Parathyroid adenoma (tissue), 2 donors: Measurements from ENCODE around the gene DNAL4.

ENCODE experiments used
- H2AFZ ChIP-seq: fragments of 300-600 bp; sonication (generic); one replicate; pipeline ENCODE4 v1.7.0; 2017; ENCODE audit warnings: antibody characterized with exemption, mild to moderate bottlenecking
- H3K27ac ChIP-seq: fragments of 300-600 bp; sonication (generic); one replicate; pipeline ENCODE4 v1.7.0; 2017
- H3K27me3 ChIP-seq: fragments of 300-600 bp; sonication (generic); one replicate; pipeline ENCODE4 v1.7.0; 2017; ENCODE audit warnings: low read length; ENCODE audit not compliant: control insufficient read depth, insufficient read depth
- H3K36me3 ChIP-seq: fragments of 300-600 bp; sonication (generic); one replicate; pipeline ENCODE4 v1.7.0; 2017; ENCODE audit warnings: low read length; ENCODE audit not compliant: control insufficient read depth, insufficient read depth
- H3K4me1 ChIP-seq: fragments of 300-600 bp; sonication (generic); one replicate; pipeline ENCODE4 v1.7.0; 2017; ENCODE audit warnings: control low read depth
- H3K4me2 ChIP-seq: fragments of 300-600 bp; sonication (generic); one replicate; pipeline ENCODE4 v1.7.0; 2017; ENCODE audit warnings: low read length
- H3K4me3 ChIP-seq: fragments of 300-600 bp; sonication (generic); one replicate; pipeline ENCODE4 v1.7.0; 2017; ENCODE audit warnings: low read depth, low read length
- H3K79me2 ChIP-seq: fragments of 300-600 bp; sonication (generic); one replicate; pipeline ENCODE4 v1.7.0; 2017; ENCODE audit warnings: control low read depth
- H3K9ac ChIP-seq: fragments of 300-600 bp; sonication (generic); one replicate; pipeline ENCODE4 v1.7.0; 2017; ENCODE audit warnings: mild to moderate bottlenecking
- H3K9me3 ChIP-seq: fragments of 300-600 bp; sonication (generic); one replicate; pipeline ENCODE4 v1.7.0; 2017; ENCODE audit warnings: low read length; ENCODE audit not compliant: control insufficient read depth
- TF ChIP-seq, protein P1 (sequence below): fragments of 300-600 bp; sonication (generic); IDR thresholded peaks from one replicate; pipeline ENCODE4 v1.7.0; 2017; ENCODE audit warnings: antibody characterized with exemption, mild to moderate bottlenecking
- donor health status: primary hyperparathyroidism.

Gene DNAL4

DNA sequence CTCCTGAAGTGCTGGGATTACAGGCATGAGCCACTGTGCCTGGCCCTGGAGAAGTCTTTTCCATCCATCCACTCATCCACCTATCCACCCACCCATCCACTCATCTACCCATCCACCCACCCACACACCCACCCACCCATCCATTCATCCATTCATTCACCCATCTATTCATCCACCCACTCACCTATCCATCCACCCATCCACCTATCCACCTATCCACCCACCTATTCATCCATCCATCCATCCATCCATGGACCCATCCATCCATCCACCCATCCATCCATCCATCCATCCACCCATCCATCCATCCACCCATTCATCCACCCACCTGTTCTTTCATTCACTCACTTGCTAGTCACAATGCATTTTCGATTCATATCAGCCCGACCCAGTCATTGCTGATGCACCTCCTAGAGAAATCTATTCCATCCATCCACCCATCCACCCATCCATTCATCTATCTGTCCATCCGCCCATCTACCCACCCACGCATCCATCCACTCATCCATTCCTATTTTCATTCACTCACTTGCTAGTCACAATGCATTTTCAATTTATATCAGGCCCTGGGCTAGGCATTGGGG, 20.5 kb downstream of the DNAL4 start:
- H3K36me3 ChIP-seq = no peaks in the 10 kb centered on the region
- H3K79me2 ChIP-seq = no peaks in the 10 kb centered on the region
- H3K27ac ChIP-seq = no peak overlapping the region
- H2AFZ ChIP-seq = no peak overlapping the region
- H3K9ac ChIP-seq = no peak overlapping the region
- no peak overlapping the region for H3K4me3 ChIP-seq
- H3K4me2 ChIP-seq = no peak overlapping the region
- H3K27me3 ChIP-seq = no peaks in the 10 kb centered on the region
- TF ChIP-seq, protein P1, sequence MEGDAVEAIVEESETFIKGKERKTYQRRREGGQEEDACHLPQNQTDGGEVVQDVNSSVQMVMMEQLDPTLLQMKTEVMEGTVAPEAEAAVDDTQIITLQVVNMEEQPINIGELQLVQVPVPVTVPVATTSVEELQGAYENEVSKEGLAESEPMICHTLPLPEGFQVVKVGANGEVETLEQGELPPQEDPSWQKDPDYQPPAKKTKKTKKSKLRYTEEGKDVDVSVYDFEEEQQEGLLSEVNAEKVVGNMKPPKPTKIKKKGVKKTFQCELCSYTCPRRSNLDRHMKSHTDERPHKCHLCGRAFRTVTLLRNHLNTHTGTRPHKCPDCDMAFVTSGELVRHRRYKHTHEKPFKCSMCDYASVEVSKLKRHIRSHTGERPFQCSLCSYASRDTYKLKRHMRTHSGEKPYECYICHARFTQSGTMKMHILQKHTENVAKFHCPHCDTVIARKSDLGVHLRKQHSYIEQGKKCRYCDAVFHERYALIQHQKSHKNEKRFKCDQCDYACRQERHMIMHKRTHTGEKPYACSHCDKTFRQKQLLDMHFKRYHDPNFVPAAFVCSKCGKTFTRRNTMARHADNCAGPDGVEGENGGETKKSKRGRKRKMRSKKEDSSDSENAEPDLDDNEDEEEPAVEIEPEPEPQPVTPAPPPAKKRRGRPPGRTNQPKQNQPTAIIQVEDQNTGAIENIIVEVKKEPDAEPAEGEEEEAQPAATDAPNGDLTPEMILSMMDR = no peak
- no peaks in the 10 kb centered on the region for H3K9me3 ChIP-seq
- H3K4me1 ChIP-seq = no peaks in the 10 kb centered on the region

DNA sequence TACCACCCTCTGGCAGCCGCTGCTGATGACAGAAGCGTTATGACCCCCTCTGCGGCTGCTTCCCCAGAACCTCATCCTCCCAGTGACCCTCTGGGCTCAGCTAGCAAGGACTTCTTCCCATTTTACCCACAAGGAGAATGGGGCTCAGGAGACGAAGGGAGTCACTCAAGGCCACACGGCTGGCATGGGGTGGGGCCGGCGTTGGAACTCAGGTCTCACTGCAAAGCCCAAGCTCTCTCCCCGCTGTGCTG, 21.4 kb downstream of the DNAL4 start:
- Histone ChIP-seq H3K9ac (no peak overlapping the region), H3K4me3 (no peak overlapping the region), H3K27ac (no peak overlapping the region), H3K4me1 (no peaks in the 10 kb centered on the region), H3K79me2 (no peaks in the 10 kb centered on the region), H3K27me3 (no peaks in the 10 kb centered on the region), H3K36me3 (no peaks in the 10 kb centered on the region), H3K9me3 (no peaks in the 10 kb centered on the region), H2AFZ (no peak overlapping the region), H3K4me2 (no peak overlapping the region)
- TF ChIP-seq, protein P1 = no peak

DNA sequence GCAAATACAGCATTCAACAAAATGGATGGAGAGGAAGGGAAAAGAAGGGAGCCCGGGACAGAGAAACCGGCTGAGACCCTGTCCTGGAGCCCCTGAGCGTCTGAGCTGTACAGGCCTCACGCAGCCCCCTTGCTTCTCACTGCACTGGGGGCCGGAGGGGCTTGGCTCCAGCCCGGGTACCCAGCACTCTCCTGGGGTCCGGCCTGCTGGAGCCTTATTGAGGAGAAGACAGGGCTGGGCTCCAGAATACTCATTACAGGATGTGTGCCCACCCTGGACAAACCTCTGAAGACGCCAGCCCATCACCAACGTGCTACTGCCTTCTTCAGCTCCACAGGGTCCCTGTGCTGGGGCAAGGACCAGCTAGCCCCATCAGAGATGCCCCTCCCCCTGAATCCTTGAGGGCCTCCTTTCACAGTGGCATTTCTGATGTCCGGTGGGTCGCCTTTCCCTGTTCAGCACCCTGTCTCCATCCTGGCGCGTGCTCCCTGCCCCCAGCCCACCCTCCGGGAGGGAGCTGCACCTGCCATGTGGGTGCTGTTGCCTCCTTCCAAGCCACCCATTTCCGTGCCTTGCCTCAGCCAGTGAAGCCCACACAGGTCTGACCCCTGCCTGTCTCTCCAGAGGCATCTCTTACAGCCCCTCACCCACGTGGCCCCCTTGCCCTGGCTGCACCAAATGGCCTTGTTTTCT, 23.5 kb downstream of the DNAL4 start:
- no peak overlapping the region for H3K27ac ChIP-seq
- TF ChIP-seq, protein P1 = no peak
- no peaks in the 10 kb centered on the region for H3K9me3 ChIP-seq
- H3K9ac ChIP-seq = no peak overlapping the region
- H3K4me3 ChIP-seq = no peak overlapping the region
- no peak overlapping the region for H3K4me2 ChIP-seq
- no peaks in the 10 kb centered on the region for H3K4me1 ChIP-seq
- no peak overlapping the region for H2AFZ ChIP-seq
- no peaks in the 10 kb centered on the region for H3K79me2 ChIP-seq
- no peaks in the 10 kb centered on the region for H3K27me3 ChIP-seq
- no peaks in the 10 kb centered on the region for H3K36me3 ChIP-seq

DNA sequence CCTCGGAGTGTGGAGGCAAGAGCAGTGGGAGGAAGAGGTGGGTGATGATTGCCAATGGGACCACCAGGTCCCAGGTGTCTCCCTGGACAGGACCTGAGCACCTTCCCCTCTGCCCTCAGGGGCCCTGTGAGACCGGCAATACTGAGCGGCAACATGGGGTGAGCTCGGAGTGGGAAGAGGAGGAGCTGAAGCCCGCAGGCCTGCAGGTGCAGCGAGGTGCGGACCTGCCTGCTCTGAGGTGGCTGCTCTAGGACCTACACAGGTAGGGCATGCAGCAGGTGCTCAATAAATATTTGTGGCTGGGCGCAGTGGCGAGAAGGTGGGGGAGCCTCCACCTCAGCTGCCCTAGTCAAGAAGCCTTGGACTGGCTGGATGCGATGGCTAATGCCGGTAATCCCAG, 25.9 kb downstream of the DNAL4 start:
- H3K4me3 ChIP-seq = no peak overlapping the region
- H3K79me2 ChIP-seq = no peaks in the 10 kb centered on the region
- H3K36me3 ChIP-seq = no peaks in the 10 kb centered on the region
- no peaks in the 10 kb centered on the region for H3K27me3 ChIP-seq
- H2AFZ ChIP-seq = no peak overlapping the region
- no peaks in the 10 kb centered on the region for H3K9me3 ChIP-seq
- no peak overlapping the region for H3K9ac ChIP-seq
- no peaks in the 10 kb centered on the region for H3K4me1 ChIP-seq
- H3K4me2 ChIP-seq = no peak overlapping the region
- H3K27ac ChIP-seq = no peak overlapping the region
- TF ChIP-seq, protein P1 = no peak

DNA sequence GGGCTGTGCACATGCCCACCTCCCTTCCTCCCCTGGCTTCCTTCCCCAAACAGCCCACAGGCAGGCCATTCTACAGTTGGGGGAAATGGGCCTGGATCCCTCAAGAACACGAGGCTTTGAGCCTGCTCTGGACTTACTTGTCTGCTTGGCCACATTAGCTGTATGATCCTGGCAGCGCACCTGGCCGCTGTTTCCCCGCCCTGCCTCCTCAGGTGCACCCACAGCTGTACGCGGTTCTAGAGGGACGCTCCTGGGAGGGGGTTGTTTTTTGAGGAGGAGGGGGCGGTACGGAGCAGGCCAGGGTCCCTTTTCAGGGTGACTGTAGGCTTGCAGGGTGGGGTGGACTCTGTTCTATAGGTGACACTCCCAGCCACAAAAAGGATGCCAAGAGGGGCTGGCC, 26.6 kb downstream of the DNAL4 start:
- no peaks in the 10 kb centered on the region for H3K79me2 ChIP-seq
- H3K9ac ChIP-seq = no peak overlapping the region
- H3K4me3 ChIP-seq = no peak overlapping the region
- H3K27me3 ChIP-seq = no peaks in the 10 kb centered on the region
- H3K36me3 ChIP-seq = no peaks in the 10 kb centered on the region
- no peaks in the 10 kb centered on the region for H3K4me1 ChIP-seq
- TF ChIP-seq, protein P1 = no peak
- H3K9me3 ChIP-seq = no peaks in the 10 kb centered on the region
- H3K27ac ChIP-seq = no peak overlapping the region
- no peak overlapping the region for H3K4me2 ChIP-seq
- no peak overlapping the region for H2AFZ ChIP-seq
